GM21619 (cell line): Measurements from ENCODE around the gene POLR2H.

ENCODE experiments used
- ATAC-seq: cut with Tn5 transposase; IDR thresholded peaks from one replicate; pipeline ENCODE4 v1.9.1; 2021; ENCODE audit not compliant: unreplicated experiment

POLR2H gene

GRCh38 chr3:184361532-184361931 is at the start of gene POLR2H, which contains the start of gene CLCN2:
Gene POLR2H (plus strand): TSS chr3:184361710. CDS start chr3:184363493, 1,783 bp downstream.
Gene CLCN2 (minus strand): TSS chr3:184361605. CDS start chr3:184361479, 126 bp downstream.
- peak; percentile 44 for ATAC-seq

GRCh38 chr3:184314363-184314699 is 47.2 kb upstream of the POLR2H start, which contains the start of gene EIF4G1:
Gene EIF4G1 (plus strand): TSS chr3:184314606. CDS start chr3:184315797, 1,191 bp downstream.
- ATAC-seq = peak; percentile 86

- ATAC-seq = peak; percentile 37
Measured at GRCh38 chr3:184314700-184315542, 46.6 kb upstream of the POLR2H start.

DNA sequence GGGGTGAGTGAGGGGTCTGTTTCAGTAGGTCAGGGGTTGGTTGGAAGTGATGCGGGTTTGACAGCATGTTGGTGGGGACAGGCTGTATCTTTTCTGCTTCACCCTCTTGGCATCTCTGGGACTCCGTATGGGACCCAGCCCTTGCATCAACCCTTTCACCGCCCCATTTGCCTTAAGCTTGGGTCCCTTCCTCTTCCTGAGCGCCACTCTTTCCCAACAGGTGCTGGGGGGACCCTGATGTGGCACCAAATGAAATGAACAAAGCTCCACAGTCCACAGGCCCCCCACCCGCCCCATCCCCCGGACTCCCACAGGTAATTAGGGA is 46.0 kb upstream of the POLR2H start:
- ATAC-seq = peak; percentile 2

GRCh38 chr3:184315871-184316661 is 45.4 kb upstream of the POLR2H start:
- ATAC-seq = no peak

DNA sequence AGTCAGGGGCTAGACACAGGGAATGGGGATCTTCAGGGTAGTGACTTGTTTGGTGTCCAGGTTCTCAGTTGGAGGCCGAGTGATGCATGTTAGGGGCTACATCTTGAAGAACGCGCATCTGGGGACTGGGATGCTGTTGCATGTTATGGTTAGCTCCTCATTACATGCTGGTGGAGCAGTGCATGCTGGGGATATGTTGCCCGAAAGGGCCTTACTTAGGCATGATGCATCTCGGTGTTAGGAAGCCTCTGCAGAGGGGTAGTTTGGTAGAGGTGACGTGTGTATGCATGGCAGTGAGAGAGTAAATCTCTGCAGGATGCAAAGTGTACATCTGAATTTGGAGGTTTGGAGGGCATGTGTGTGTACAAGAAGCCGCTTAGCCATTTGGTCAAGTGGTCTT is 44.7 kb upstream of the POLR2H start:
- ATAC-seq = no peak

GRCh38 chr3:184317201-184317600 is 44.3 kb upstream of the POLR2H start:
- no peak for ATAC-seq

GRCh38 chr3:184320104-184320445 is 41.4 kb upstream of the POLR2H start:
- no peak for ATAC-seq

DNA sequence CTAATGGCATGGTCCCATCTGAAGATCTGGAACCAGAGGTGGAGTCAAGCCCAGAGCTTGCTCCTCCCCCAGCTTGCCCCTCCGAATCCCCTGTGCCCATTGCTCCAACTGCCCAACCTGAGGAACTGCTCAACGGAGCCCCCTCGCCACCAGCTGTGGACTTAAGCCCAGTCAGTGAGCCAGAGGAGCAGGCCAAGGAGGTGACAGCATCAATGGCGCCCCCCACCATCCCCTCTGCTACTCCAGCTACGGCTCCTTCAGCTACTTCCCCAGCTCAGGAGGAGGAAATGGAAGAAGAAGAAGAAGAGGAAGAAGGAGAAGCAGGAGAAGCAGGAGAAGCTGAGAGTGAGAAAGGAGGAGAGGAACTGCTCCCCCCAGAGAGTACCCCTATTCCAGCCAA is 39.8 kb upstream of the POLR2H start:
- no peak for ATAC-seq

GRCh38 chr3:184322731-184323487 is 38.6 kb upstream of the POLR2H start:
- no peak for ATAC-seq

GRCh38 chr3:184323696-184324095 is 37.8 kb upstream of the POLR2H start:
- no peak for ATAC-seq

DNA sequence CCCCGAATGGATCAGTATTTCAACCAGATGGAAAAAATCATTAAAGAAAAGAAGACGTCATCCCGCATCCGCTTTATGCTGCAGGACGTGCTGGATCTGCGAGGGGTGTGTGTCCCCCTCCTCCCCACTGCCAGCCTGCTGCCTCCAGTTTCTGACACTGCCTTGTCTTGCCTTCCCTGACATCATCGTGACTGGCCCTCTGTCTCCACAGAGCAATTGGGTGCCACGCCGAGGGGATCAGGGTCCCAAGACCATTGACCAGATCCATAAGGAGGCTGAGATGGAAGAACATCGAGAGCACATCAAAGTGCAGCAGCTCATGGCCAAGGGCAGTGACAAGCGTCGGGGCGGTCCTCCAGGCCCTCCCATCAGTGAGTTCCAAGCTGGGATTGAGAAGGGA is 36.2 kb upstream of the POLR2H start:
- ATAC-seq = no peak

DNA sequence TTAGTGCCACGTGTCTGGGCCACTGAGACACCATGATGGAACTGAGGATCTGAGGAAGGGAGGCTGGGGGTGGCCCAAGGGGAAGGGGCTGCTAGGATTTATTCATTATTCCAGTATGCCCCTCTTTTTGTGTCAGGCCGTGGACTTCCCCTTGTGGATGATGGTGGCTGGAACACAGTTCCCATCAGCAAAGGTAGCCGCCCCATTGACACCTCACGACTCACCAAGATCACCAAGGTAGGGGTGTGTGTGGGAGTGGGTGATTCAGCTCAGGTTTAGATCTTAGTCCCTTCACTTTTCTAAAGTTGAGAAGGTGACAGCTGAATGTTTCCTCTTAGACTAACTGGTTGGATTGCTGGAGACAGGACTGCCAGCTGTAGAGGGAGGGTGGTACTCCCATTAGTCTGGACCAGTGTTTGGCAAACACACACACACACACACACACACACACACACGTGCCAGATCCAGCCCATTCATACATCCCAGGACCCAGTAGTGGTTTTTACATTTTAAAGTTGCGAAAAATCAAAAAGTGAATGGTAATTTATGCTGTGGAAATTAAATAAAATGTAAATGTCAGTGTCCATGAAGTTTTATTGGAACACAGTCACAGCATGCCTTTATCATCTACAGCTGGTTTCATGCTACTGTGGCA is 35.7 kb upstream of the POLR2H start:
- no peak for ATAC-seq

- ATAC-seq = no peak
Measured at GRCh38 chr3:184327171-184327570, 34.3 kb upstream of the POLR2H start.

- no peak for ATAC-seq
Measured at GRCh38 chr3:184328516-184328915, 33.0 kb upstream of the POLR2H start.

DNA sequence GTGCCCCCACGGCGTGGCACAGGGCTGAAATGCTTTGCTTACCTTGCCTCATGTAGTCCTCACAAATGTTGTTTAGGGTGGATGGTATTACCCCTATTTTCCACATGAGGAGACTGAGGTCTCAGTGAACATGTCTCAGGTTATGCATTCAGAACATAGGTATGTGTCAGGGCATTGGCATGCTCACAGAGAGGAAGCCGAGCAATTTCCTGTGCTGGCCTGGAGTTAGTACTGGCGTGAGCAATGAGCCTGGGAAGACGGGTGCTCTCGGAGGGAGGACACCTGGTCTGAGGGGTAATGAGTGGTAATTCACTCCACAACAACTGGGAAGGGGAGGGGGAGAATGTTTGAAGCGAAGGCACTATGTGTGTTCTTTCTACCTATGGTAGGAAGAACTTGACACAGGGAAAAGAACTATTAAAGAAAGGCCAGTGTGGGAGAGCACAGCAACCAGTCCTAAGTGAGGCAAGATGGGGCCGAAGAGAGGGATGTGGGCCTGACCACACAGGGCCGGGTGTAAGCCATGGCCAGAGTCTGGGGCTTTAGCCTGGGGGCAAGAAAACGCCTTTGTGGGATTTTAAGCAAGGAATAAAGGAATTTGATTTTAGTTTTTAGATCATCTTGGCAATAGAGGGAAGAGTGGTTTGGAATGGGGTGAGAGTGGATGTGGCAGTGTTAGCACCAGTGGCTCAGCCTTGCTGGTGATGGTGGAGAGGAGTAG is 29.0 kb upstream of the POLR2H start:
- ATAC-seq = no peak

DNA sequence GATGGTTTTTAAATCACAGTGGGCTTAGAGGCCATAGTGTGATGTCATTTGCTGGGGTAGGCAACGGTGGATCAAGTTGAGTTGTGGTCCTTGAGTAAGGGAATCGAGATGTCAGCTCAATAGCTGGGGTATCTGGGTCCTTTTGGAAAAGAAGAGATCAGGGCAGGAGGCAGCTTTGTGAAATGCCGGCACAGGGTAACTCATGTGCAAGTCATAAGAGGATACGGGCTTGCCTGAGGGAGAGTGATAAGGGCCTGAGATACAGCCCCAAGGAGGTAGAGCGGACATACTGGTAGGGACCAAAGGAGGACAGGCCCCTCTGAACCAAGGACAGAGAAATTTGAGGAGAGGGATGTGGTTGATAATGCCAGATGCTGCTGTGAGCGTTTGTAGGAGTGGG is 28.3 kb upstream of the POLR2H start:
- ATAC-seq = no peak

- ATAC-seq = no peak
Measured at GRCh38 chr3:184333700-184334099, 27.8 kb upstream of the POLR2H start.

- ATAC-seq = no peak
Measured at GRCh38 chr3:184334470-184335158, 26.9 kb upstream of the POLR2H start.

GRCh38 chr3:184335291-184335660 is 26.2 kb upstream of the POLR2H start:
- no peak for ATAC-seq
